Measurements from ENCODE around the gene HAGHL.

DNA sequence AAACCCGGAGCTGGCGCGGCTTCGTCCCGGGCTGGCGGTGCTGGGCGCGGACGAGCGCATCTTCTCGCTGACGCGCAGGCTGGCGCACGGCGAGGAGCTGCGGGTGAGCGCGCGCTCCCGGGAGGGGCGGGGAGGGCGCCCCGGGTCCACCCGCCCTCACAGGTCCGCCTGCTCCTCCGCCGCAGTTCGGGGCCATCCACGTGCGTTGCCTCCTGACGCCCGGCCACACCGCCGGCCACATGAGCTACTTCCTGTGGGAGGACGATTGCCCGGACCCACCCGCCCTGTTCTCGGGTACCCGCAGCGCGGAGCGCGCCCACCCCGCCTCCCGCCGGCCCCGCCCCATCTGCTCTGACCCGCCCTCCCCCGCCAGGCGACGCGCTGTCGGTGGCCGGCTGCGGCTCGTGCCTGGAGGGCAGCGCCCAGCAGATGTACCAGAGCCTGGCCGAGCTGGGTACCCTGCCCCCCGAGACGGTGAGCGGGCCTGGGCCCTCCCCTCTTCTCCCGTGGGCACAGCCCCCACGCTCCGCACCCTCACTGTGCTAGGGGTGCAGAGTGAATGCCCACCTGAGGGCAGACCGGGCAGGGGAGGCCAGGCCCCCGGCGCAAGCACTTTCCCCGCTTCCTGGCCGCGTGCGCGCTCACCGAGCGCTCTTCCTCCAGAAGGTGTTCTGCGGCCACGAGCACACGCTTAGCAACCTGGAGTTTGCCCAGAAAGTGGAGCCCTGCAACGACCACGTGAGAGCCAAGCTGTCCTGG is 1.4 kb downstream of the HAGHL start:
- TF ChIP-seq GATA3 (IDR thresholded peaks at IDR 0.05; ENCODE audit: low read depth, low read length) (no peak), GATA2 (IDR thresholded peaks at IDR 0.05; ENCODE audit: low read depth, low read length) (no peak)
